Measurements from ENCODE around the gene ECI2.
"Not testable (repeated sequence)": the region's sequence is repeated elsewhere in the genome, so short reads cannot be mapped to it uniquely, and the experiment has no call there.

The ECI2 gene

DNA sequence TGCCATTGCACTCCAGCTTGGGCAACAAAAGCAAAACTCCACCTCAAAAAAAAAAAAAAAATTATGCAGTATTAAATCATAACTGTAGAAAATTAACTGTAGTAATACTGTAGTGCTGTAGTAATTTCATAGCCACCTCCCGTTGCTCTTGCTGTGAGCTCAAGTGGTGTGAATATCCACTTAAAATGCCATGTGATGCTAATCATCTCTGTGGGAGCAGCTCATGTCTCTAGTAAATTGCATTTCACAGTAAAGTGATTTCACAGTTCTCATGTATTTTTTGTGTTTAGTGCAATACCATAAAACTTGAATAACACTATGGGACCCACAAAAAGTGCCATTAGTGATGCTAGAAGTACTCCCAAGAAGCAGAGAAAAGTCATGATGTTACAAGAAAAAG lies 42.1 kb downstream of the ECI2 start (continued):
- TF ChIP-seq, protein P1, sequence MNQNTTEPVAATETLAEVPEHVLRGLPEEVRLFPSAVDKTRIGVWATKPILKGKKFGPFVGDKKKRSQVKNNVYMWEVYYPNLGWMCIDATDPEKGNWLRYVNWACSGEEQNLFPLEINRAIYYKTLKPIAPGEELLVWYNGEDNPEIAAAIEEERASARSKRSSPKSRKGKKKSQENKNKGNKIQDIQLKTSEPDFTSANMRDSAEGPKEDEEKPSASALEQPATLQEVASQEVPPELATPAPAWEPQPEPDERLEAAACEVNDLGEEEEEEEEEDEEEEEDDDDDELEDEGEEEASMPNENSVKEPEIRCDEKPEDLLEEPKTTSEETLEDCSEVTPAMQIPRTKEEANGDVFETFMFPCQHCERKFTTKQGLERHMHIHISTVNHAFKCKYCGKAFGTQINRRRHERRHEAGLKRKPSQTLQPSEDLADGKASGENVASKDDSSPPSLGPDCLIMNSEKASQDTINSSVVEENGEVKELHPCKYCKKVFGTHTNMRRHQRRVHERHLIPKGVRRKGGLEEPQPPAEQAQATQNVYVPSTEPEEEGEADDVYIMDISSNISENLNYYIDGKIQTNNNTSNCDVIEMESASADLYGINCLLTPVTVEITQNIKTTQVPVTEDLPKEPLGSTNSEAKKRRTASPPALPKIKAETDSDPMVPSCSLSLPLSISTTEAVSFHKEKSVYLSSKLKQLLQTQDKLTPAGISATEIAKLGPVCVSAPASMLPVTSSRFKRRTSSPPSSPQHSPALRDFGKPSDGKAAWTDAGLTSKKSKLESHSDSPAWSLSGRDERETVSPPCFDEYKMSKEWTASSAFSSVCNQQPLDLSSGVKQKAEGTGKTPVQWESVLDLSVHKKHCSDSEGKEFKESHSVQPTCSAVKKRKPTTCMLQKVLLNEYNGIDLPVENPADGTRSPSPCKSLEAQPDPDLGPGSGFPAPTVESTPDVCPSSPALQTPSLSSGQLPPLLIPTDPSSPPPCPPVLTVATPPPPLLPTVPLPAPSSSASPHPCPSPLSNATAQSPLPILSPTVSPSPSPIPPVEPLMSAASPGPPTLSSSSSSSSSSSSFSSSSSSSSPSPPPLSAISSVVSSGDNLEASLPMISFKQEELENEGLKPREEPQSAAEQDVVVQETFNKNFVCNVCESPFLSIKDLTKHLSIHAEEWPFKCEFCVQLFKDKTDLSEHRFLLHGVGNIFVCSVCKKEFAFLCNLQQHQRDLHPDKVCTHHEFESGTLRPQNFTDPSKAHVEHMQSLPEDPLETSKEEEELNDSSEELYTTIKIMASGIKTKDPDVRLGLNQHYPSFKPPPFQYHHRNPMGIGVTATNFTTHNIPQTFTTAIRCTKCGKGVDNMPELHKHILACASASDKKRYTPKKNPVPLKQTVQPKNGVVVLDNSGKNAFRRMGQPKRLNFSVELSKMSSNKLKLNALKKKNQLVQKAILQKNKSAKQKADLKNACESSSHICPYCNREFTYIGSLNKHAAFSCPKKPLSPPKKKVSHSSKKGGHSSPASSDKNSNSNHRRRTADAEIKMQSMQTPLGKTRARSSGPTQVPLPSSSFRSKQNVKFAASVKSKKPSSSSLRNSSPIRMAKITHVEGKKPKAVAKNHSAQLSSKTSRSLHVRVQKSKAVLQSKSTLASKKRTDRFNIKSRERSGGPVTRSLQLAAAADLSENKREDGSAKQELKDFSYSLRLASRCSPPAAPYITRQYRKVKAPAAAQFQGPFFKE (tag by site-specific recombination; IDR thresholded peaks at IDR 0.05; ENCODE audit: borderline replicate concordance): no peak
- TF ChIP-seq, protein P2, sequence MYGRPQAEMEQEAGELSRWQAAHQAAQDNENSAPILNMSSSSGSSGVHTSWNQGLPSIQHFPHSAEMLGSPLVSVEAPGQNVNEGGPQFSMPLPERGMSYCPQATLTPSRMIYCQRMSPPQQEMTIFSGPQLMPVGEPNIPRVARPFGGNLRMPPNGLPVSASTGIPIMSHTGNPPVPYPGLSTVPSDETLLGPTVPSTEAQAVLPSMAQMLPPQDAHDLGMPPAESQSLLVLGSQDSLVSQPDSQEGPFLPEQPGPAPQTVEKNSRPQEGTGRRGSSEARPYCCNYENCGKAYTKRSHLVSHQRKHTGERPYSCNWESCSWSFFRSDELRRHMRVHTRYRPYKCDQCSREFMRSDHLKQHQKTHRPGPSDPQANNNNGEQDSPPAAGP (tag by site-specific recombination; IDR thresholded peaks at IDR 0.05): no peak
- TF ChIP-seq BCL11B (tag by site-specific recombination; IDR thresholded peaks at IDR 0.05; ENCODE audit: low read depth) (peak; percentile 67), OSR2 (tag by site-specific recombination; IDR thresholded peaks at IDR 0.05) (peak; percentile 81), ZNF37A (tag by site-specific recombination; IDR thresholded peaks at IDR 0.05) (no peak), IKZF3 (tag by site-specific recombination; IDR thresholded peaks at IDR 0.05) (no peak)

DNA sequence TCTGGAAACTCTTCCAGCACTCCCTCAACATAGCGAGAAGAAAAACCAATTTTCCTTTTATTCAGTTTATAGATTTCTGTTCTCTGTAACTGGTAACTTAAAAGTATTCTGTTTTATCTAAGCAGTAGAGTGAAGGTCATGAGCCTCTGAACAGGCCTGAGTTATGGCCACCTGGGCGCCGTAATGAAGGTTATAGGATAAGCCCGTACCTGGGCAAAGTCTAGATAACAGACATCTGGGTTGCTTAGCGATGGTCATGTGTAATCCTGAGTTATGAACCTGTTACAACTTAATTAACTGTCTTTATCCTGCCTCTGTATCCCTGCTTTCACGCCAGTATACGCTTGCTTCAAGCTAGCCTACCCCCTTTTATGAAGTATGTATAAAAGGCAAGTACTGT lies 43.4 kb downstream of the ECI2 start:
- no peaks in the 10 kb centered on the region for H3K36me3 ChIP-seq (ENCODE audit: control insufficient read depth in 2 of 2, insufficient read depth in 1 of 2, low read length in 2 of 2)
- ChIA-PET POLR2A (no interaction called here), CTCF (no interaction called here)
- no peak overlapping the region for H3K4me3 ChIP-seq (ENCODE audit: low read depth, low read length)
- no peak overlapping the region for H3K27ac ChIP-seq (ENCODE audit: extremely low read depth, low read depth, low read length)
- no peaks in the 10 kb centered on the region for H3K9me3 ChIP-seq (ENCODE audit: control insufficient read depth, insufficient read depth, low read depth, low read length)
- H3K4me1 ChIP-seq (ENCODE audit: control insufficient read depth, insufficient read depth, low read length): no peaks in the 10 kb centered on the region
- TF ChIP-seq, protein P3, sequence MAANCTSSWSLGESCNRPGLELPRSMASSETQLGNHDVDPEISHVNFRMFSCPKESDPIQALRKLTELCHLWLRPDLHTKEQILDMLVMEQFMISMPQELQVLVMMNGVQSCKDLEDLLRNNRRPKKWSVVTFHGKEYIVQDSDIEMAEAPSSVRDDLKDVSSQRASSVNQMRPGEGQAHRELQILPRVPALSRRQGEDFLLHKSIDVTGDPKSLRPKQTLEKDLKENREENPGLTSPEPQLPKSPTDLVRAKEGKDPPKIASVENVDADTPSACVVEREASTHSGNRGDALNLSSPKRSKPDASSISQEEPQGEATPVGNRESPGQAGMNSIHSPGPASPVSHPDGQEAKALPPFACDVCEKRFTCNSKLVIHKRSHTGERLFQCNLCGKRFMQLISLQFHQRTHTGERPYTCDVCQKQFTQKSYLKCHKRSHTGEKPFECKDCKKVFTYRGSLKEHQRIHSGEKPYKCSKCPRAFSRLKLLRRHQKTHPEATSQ (tag by site-specific recombination; IDR thresholded peaks at IDR 0.05): no peak
- TF ChIP-seq, protein P4, sequence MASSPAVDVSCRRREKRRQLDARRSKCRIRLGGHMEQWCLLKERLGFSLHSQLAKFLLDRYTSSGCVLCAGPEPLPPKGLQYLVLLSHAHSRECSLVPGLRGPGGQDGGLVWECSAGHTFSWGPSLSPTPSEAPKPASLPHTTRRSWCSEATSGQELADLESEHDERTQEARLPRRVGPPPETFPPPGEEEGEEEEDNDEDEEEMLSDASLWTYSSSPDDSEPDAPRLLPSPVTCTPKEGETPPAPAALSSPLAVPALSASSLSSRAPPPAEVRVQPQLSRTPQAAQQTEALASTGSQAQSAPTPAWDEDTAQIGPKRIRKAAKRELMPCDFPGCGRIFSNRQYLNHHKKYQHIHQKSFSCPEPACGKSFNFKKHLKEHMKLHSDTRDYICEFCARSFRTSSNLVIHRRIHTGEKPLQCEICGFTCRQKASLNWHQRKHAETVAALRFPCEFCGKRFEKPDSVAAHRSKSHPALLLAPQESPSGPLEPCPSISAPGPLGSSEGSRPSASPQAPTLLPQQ (tag by site-specific recombination; IDR thresholded peaks at IDR 0.05): no peak
- no peak for TF ChIP-seq ZFHX2 (tag by site-specific recombination; conservative IDR thresholded peaks at IDR 0.05)
- no peak for TF ChIP-seq ZNF324 (tag by site-specific recombination; IDR thresholded peaks at IDR 0.05)

DNA sequence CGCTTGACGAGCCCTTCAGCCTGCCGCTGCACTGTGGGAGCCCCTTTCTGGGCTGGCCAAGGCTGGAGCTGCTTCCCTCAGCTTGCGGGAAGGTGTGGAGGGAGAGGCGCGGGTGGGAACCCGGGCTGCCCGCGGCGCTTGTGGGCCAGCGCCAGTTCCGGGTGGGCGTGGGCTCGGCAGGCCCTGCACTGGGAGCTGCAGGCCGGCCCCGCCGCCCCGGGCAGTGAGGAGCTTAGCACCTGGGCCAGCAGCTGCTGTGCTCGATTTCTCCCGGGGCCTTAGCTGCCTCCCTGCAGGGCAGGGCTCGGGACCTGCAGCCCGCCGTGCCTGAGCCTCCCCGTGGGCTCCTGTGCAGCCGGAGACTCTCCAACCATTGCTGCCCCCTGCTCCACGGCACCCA lies 45.3 kb downstream of the ECI2 start:
- H3K9me3 ChIP-seq (ENCODE audit: control insufficient read depth, insufficient read depth, low read depth, low read length); H3K27ac ChIP-seq (ENCODE audit: extremely low read depth, low read depth, low read length); H3K4me3 ChIP-seq (ENCODE audit: low read depth, low read length); H3K4me1 ChIP-seq (ENCODE audit: control insufficient read depth, insufficient read depth, low read length); H3K36me3 ChIP-seq (ENCODE audit: control insufficient read depth in 2 of 2, insufficient read depth in 1 of 2, low read length in 2 of 2): not testable (repeated sequence)
- ChIA-PET POLR2A (interaction anchor here (1.2 kb wide), 1 partner anchor 54 kb away, joined by 3 read pairs; no protein-coding TSS in a partner anchor), CTCF (interaction anchor here (0.6 to 0.7 kb wide), 2 partner anchors 240 to 431 kb away, joined by 3 read pairs; no protein-coding TSS in a partner anchor)
